Brain microvascular endothelial cell (primary cell): ENCODE measurements around the gene TEX12.

ENCODE experiments used
- DNase-seq: peaks from one replicate; pipeline ENCODE4 v3.0.0-alpha.2; 2020
- H3K27ac ChIP-seq: fragments of 250-450 bp; sonication (Bioruptor Pico); 2 replicates; pipeline ENCODE4 v1.5.1; 2020; ENCODE audit warnings: mild to moderate bottlenecking, moderate library complexity
- H3K27me3 ChIP-seq: fragments of 250-450 bp; sonication (Bioruptor Pico); replicated peaks from 2 replicates; pipeline ENCODE4 v1.5.1; 2020; ENCODE audit warnings: mild to moderate bottlenecking
- H3K36me3 ChIP-seq: fragments of 250-450 bp; sonication (Bioruptor Pico); replicated peaks from 2 replicates; pipeline ENCODE4 v1.5.1; 2020; ENCODE audit warnings: mild to moderate bottlenecking
- H3K4me3 ChIP-seq: 2 replicates; pipeline ENCODE4 v1.5.1; 2011; ENCODE audit warnings: low read depth, mild to moderate bottlenecking, control low read depth, low read length, moderate library complexity
- CTCF ChIP-seq: IDR thresholded peaks from 2 replicates; pipeline ENCODE4 v1.5.1; 2011; ENCODE audit warnings: low read depth, mild to moderate bottlenecking, moderate library complexity, low read length, control low read depth, inconsistent platforms; ENCODE audit errors: missing control alignments
- in situ Hi-C: cut with HindIII; loops from 2 replicates; pipeline ENCODE4 v1.10.0; 2017; ENCODE audit warnings: low sequenced_read_pairs, low pct_ligation_motif_present

Gene TEX12

GRCh38 chr11:112219476-112220232 lies 52.5 kb downstream of the TEX12 start:
- no peaks in the 10 kb centered on the region for H3K27me3 ChIP-seq
- peak; percentile 67 for TF ChIP-seq CTCF
- H3K36me3 ChIP-seq = no peaks in the 10 kb centered on the region
- no peak overlapping the region for H3K4me3 ChIP-seq
- peak; percentile 63 for DNase-seq
- no peak overlapping the region for H3K27ac ChIP-seq
- in situ Hi-C loops = no loop called here

DNA sequence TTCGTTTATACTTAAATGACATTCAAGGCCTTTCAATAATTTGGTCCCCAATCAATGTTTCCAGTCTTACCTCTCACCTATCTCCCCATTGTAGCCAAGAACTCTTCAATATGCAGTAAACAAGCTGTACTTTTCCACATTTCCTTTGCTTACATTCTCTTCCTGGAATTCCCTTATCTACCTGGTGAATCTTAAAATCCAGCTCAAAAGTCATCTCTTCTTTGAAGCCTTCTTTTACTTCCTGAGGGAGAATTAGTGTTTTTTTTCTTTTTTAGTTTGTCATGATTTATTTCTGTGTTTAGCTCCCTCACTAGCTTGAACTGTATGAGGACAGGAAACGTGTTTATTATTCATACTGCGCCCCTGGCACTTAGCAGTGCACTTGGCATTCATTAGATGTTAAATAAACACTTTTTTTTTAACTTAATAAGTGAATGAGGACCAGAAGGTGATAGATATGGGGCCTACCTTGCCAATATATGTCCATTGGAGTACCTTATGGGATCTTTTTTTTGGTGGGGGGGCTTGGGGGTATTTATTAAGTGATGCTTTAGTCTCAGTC lies 54.2 kb downstream of the TEX12 start:
- in situ Hi-C loops = no loop called here
- Histone ChIP-seq H3K36me3 (no peaks in the 10 kb centered on the region), H3K27me3 (no peaks in the 10 kb centered on the region), H3K4me3 (no peak overlapping the region), H3K27ac (no peak overlapping the region)
- no peak for TF ChIP-seq CTCF
- no peak for DNase-seq
